DMS53 (cell line): Measurements from ENCODE around the gene PEX14.
A peak's percentile ranks its signal among the peaks of the same experiment; 100 is the strongest.
"Not testable (repeated sequence)": the region's sequence is repeated elsewhere in the genome, so short reads cannot be mapped to it uniquely, and the experiment has no call there.

ENCODE experiments used
- DNase-seq: peaks from one replicate; lab custom pipeline; 2025; lab: John Stamatoyannopoulos, UW

The PEX14 gene, protein sequence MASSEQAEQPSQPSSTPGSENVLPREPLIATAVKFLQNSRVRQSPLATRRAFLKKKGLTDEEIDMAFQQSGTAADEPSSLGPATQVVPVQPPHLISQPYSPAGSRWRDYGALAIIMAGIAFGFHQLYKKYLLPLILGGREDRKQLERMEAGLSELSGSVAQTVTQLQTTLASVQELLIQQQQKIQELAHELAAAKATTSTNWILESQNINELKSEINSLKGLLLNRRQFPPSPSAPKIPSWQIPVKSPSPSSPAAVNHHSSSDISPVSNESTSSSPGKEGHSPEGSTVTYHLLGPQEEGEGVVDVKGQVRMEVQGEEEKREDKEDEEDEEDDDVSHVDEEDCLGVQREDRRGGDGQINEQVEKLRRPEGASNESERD

DNA sequence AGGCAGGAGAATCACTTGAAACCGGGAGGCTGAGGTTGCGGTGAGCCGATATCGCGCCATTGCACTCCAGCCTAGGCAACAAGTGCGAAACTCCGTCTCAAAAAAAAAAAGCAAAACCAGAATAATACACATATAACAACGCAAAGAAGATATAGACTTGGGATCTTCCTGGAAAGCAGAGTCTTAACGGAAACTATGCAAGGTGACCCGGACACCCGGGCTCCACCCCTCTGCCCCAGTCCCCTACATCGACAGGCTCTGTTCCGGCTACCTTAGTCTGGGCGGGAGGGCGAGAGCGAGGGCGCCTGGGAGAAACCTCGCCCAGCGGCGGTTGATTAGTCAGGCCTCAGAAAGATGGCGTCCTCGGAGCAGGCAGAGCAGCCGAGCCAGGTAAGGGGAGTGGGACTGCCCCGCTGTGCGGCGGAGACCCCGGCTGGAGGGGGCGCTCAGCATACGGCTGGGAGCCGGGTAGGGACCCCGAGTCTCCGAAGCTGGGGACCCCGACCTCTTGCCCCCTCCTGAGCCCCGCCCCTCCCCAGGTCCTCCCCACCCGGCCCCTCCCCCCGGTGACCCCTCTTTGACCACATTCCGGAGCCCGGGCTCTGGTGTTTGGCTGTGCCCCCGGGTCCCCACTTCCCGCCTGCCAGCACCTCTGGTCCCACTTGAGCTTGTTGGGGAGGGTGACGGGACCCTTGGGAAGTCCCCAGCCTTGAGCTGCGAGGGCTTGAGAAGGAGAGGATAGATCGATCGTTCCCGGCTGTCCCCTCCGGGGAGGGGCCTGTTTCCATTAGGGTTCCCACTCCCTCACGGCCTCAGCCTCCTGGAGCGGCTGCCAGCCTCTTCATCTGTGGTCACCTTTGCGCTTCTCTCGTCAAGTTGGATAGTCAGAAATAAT lies at the start of gene PEX14:
PEX14 (plus strand) TSS at position 338 of the 895 bp plus-strand sequence; CDS start at position 355, 17 bp downstream.
- peak; percentile 96 for DNase-seq

DNA sequence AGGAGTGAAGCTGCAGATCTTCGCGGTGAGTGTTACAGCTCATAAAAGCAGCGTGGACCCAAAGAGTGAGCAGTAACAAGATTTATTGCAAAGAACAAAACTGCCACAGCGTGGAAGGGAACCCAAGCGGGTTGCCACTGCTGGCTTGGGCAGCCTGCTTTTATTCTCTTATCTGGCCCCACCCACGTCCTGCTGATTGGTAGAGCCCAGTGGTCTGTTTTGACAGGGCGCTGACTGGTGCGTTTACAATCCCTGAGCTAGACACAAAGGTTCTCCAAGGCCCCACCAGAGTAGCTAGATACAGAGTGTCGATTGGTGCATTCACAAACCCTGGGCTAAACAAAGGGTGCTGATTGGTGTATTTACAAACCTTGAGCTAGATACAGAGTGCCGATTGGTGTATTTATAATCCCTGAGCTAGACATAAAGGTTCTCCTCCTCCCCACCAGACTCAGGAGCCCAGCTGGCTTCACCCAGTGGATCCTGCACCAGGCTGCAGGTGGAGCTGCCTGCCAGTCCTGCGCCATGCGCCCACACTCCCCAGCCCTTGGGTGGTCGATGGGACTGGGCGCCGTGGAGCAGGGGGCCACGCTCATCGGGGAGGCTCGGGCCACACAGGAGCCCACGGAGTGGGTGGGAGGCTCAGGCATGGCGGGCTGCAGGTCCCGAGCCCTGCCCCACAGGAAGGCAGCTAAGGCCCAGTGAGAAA lies 48.8 kb upstream of the PEX14 start:
- DNase-seq, result not testable (repeated sequence)

DNA sequence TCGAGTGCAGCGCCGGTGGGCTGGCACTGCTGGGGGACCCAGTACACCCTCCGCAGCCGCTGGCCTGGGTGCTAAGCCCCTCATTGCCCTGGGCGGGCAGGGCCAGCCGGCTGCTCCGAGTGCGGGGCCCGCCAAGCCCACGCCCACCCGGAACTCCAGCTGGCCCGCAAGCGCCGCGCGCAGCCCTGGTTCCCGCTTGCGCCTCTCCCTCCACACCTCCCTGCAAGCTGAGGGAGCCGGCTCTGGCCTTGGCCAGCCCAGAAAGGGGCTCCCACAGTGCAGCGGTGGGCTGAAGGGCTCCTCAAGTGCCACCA lies 48.3 kb upstream of the PEX14 start:
- DNase-seq, result not testable (repeated sequence)

DNA sequence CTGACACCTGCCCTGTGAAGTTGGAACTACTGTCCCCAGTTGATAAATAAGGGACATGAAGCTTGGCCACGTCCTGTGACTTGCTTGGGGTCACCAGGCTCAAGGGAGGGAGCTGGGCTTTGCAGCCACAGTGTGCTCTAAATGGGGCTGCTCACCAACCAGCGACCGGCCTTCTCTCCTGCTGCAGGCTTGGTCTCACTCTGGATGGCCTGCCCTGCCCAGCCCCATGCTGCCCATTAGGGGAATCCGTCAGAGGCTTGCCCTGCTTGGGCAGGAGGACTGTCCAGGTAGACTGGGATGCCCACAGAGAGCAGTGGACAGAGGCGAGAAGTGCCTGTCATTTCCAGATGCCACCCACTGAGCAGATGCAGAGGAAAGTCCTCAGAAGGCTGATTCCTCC lies 45.8 kb upstream of the PEX14 start:
- DNase-seq, result no peak

DNA sequence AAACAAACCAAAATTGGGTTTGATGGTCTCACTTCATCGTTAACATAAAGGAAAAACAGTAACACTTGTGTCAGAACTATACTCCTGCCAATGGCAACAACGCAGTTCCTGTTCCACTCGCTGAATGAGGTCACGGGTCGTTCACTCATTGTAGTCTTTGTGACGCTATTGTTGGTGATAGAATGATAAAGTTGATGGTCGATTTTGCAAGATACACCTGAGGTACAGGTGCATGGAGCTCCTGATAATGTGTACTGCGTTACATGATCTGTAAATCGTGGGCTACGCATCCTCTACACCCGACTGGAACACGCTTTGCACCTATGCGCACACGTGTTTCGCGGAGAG lies 44.9 kb upstream of the PEX14 start:
- peak; percentile 71 for DNase-seq

DNA sequence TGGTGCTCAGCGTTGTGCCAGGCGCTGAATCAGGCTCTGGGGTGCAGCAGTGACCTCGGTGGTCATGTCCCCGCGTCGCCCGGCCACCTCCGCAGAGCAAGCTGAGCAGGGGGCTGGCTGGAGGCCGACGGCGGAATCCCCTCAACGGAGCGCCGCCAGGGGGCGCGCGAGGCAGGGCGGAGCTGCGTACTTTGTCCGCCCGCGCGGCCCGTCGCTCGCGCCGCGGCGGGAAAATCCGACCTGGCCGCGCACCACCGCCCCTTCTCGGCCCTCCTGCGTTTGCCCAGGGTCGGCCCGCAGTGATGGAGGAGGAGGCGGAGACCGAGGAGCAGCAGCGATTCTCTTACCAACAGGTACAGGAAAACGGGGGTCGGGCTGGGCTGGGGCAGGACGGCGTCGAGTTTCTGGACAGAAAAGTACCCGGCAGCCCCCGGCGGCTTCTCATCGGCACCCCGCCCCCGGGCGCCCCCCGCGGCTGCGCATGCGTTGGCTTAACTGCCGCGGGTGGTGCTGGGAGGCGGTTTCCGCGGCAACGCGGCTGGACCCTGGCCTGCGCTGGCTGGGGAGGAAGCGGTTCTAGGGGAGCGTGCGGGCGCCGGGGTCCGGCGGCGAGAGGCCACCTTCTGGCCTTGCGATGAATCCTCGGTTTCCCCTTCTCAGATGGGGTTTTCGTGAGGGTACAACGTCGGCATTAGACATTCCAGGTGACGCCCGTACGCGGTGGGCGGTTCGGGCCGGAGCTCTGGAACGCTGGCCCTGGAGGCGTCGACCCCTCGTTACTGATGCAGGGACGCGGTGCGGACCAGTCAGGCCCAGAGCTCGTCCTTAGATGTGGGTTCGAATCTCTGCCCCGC lies 44.3 kb upstream of the PEX14 start, which contains the start of gene CENPS:
CENPS (plus strand) TSS at position 218 of the 854 bp plus-strand sequence; CDS start at position 303, 85 bp downstream.
- peak; percentile 93 for DNase-seq

DNA sequence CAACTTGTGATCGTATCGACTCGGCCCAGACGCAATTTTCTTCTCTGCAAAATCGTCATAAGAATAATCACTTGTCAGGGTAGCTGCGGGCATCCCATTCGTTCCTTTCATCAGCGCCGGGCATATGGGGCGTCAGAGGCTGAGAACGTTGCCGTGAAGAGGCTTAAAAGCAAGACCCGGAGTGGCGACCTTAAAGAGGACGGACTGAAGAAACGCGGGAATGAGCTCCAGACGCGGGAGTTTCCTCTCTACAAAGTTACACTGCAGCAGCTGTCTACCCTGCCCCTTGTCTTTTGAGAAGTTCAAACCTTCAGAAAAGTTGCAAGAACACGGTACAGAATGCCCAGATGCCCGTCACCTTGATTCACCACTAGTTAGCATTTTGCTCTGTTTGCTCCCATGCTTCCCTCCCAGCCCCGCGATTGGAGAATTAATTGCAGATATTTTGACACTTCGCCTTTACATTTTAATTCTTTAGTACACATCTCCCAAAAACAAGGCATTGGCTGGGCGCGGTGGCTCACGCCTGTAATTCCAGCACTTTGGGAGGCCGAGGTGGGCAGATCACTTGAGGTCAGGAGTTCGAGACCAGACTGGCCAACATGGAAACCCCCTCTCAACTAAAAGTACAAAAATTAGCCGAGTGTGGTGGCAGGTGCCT lies 43.5 kb upstream of the PEX14 start:
- DNase-seq, result peak; percentile 80

DNA sequence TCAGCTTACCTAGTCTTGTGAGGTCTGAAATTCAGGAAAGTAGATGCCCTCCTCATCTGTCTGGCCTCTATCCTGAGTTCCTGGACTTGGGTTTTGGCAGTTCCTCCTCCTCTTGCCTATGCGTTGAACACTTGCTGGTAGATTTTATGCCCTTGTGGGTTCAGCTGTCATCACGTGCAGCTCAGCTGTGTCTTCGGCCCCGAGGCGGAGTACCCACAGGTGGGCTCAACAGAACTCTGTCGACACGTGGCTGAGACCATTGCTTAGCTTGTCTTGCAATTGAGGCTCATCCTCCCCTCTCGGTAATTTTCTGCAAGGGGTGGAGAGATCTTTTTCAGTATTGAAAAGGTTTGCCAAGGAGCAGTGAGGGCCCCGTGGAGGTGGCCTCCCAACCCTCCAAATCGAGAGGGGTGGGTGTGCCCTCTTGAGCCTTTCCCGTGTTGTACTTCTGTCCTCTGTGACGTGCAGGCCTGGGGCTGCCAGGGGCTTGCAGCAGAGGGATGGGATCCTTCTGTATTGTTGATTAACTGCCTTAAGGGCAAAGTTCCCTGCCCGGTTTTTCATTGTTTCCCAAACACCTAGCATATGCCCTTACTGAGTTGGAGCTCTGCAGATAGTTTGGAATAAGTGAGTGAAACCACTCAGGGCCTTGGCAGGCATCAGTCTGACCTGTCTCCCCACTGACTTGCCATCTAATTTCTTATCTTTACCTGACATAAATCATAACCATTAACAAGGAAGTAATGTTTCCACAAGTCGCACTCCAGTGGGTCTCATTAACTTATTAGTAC lies 41.6 kb upstream of the PEX14 start:
- DNase-seq, result no peak

DNA sequence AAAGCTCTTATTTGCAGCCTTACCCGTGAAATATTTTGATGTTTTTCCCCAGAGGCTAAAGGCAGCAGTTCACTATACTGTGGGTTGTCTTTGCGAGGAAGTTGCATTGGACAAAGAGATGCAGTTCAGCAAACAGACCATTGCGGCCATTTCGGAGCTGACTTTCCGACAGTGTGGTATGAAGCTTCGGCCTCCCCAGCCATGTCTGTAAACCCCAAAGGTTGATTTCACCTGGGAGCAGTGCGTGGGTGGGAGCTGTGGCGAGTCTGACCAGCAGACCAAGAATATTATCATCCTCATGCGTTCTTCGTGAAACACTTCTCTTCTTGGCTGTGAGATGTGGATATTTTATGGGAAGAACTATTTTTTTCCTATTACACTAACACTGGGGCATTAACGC lies 41.0 kb upstream of the PEX14 start:
- no peak for DNase-seq

DNA sequence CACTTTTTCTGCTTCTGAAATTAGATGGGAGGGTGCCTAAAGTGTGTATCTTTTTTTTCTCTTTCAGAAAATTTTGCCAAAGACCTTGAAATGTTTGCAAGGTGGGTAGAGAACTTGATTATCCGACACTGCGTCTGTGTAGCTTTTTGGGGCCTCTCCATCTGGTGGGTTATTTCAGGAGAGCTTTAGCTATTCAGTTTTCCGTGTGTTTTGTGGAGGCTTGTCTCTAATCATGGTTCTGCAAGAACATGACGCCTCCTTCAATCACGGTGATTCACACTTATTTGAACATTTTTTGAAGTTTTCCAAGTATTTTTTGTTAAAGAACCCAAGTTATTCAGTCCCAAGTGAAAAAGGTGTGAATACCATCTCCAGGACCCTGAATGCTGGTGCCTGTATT lies 40.2 kb upstream of the PEX14 start:
- DNase-seq, result no peak

DNA sequence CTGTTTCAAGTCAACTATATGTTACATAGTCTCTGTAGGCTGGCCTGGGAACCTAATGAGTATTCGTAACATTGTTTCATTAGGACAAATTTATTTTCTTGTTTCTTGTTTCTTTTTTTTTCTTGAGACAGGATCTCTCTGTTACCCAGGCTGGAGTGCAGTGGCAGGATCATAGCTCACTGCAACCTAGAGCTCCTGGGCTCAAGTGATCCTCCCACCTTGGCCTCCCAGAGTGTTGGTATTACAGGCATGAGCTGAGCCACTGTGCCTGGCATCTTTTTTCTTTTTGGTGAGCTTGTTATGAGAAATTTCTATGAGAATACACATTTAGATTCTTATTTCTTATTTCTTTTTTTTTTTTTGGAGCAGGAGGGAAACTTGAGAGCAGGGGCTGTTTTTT lies 37.7 kb upstream of the PEX14 start:
- DNase-seq, result no peak

DNA sequence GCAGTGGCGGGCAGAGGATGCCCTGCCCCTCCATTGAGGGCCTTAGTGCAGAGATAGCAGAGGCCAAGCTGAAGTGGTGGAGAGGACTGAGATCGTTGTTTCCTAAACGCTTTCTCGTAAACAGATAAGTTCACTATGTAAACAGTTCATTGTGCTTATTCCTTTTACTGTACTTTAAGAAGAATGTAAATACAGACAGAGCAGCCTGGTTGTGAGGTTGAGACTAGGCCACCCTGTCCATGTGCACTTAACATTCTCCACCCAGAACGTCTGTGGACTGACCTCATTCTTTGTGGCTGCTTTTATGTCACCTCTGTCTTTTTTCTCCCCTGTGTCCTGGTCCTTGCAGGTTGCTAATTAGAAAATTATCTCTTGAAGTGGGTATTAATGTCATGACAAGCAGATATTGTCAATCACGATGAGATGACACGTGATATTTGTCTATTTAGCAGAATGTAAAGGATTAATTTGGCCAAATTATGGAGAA lies 36.0 kb upstream of the PEX14 start:
- DNase-seq, result peak; percentile 70

DNA sequence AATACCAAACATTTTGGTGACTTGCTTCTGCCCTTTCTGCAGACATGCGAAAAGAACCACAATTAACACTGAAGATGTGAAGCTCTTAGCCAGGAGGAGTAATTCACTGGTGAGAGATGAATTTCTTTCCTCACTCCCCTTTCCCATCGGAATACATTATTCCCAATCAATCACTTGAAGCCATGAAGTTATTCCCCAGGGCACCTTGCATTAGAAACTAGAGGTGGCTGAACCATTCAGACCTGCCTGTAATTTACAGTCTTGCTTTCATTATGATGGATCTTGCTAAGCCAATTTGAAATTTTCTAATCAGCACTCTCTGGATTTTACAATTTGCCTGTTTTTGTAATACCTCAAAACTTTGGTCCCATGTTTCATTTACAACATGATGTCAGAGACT lies 34.4 kb upstream of the PEX14 start:
- DNase-seq, result no peak

DNA sequence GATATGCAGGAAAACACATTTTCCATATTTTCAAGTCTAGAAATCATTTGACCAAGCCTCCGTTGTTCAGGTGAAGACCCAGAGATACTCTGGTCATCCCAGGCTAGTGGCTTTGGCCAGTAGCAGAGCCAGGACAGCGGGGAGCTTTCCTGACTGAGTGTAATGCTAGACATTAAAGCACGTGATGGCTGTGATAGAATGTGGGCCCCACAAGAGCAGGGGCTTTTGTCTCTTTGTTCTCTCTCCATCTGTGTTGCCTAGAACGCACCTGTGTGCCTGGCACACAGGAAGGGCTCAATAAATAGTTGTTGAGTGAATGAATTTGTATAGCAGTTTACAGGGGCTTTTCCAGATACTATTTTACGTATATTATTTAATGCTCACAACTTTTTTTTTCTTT lies 34.0 kb upstream of the PEX14 start:
- DNase-seq, result no peak

DNA sequence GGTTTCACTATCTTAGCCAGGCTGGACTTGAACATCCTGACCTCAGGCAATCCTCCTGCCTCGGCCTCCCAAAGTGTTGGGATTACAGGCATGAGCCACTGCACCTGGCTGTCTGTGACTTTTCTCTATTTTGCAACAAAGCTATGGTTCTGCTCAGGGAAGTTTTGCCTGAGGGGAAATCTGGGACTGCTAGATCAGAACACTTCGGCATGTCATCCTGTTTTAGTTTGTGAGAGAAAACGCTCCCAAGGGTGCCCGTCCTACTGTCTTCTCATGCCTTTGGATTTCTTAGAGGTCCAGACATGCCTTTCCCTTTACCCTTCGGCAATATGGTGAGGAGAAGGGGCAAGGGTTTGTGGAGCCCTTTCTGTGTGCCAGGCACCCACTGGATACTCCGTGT lies 30.5 kb upstream of the PEX14 start:
- DNase-seq, result no peak

DNA sequence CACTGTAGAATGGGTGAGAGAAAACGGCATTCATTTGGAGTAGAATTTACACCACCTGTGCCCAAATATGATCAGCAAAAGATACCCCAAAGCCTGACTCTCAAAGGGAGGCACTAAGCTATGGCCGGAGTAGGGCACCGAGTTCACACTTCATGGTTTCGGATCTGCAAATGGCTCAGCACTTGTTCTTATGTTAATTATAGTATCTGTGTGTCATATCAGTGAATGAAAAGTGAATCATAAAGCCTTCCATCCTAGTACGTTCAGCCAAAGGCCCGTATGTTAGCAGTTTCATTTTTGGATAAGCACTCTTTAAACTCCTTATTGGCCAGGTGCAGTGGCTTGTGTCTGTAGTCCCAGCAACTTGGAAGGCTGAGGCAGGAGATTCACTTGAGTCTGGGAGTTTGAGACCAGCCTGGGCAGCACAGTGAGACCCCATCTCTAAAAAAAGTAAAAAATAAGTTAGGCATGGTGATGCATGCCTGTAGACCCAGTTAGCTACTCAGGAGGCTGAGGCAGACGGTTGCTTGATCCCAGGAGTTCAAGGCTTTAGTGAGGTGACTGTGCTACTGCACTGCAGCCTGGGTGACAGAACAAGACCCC lies 29.9 kb upstream of the PEX14 start:
- DNase-seq, result no peak

DNA sequence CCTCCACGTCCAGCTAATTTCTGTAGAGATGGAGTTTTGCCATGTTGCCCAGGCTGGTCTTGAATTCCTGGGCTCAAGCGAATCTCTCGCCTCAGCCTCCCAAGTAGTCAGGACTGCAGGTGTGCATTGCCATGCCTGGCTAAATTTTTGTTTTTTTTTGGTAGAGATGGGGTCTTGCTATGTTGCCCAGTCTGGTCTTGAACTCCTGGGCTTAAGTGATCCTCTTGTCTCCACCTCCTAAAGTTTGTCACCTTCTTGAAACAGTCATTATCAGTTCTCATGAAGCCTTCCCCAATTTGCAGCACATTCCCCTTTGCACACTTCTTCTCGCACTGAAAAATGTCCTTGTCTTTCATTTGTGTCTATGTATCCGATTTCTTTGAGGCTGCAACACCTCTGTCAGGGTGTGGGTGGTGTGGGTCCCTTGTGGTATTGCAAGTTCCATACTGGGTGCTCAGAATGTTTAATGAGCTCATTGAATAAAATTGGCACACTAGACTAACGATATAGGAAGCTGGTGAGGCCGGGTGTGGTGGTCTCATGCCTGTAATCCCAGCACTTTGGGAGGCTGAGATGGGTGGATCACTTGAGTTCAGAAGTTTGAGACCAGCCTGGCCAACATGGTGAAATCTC lies 27.8 kb upstream of the PEX14 start:
- DNase-seq, result no peak

DNA sequence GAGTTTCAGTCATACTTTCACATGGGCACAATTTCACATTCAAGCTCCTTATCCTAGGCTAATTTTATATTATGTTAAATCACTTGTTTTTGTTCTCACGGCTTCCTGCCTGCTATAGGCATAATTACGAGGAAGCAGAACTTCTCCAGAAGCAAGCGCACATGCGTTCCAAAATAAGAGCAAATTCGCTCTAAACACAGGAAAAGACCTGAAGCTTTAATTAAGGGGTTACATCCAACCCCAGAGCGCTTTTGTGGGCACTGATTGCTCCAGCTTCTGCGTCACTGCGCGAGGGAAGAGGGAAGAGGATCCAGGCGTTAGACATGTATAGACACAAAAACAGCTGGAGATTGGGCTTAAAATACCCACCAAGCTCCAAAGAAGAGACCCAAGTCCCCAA lies 25.0 kb upstream of the PEX14 start, which contains the start of gene CORT:
CORT (plus strand) TSS at position 281 of the 400 bp plus-strand sequence. CDS start 193 bp downstream, outside the sequence.
- DNase-seq, result no peak
